Activated T-helper 2 cell treated with anti-CD3 and anti-CD28 coated beads, Interferon-gamma antibody, Interleukin-2, Interleukin-4, amounts not matched to agents 10 μg/mL and 5 μg/mL and 100 μg/mL, durations not matched to agents 14 hours and 24 hours and 36 hours (primary cell): Measurements from ENCODE around the gene RHOB. TPM values are rescaled to one million over a fixed set of nuclear protein-coding genes. Genes with fewer than 3 reads are reported as not detected.

Experiments
- DNase-seq: peaks from one replicate; pipeline ENCODE4 v3.0.0; 2021; ENCODE audit warnings: low spot score
- H3K27ac Mint-ChIP-seq: one replicate; pipeline ENCODE4 v1.8.0; 2021; ENCODE audit warnings: mixed read lengths
- H3K27me3 Mint-ChIP-seq: one replicate; pipeline ENCODE4 v1.8.0; 2021; ENCODE audit warnings: low read depth, mixed read lengths
- H3K36me3 Mint-ChIP-seq: one replicate; pipeline ENCODE4 v1.8.0; 2021; ENCODE audit warnings: low read depth, mixed read lengths
- H3K4me1 Mint-ChIP-seq: one replicate; pipeline ENCODE4 v1.8.0; 2021; ENCODE audit warnings: low read depth, mixed read lengths
- H3K4me3 Mint-ChIP-seq: one replicate; pipeline ENCODE4 v1.8.0; 2021; ENCODE audit warnings: low read depth, mild to moderate bottlenecking, moderate library complexity, mixed read lengths
- H3K9me3 Mint-ChIP-seq: one replicate; pipeline ENCODE4 v1.8.0; 2021; ENCODE audit warnings: mixed read lengths
- intact Hi-C: fragments of 100-400 bp; cut with micrococcal nuclease; formaldehyde crosslinking; loops from one replicate; pipeline ENCODE4 v1.15.1; 2023
- total RNA-seq: library from RNA; stranded (reverse); gene quantifications from 2 replicates; pipeline ENCODE4 v1.2.3, GENCODE V29; 2022

RHOB gene
- total RNA-seq, 1 donor from 2014 or later = 119 TPM

DNA sequence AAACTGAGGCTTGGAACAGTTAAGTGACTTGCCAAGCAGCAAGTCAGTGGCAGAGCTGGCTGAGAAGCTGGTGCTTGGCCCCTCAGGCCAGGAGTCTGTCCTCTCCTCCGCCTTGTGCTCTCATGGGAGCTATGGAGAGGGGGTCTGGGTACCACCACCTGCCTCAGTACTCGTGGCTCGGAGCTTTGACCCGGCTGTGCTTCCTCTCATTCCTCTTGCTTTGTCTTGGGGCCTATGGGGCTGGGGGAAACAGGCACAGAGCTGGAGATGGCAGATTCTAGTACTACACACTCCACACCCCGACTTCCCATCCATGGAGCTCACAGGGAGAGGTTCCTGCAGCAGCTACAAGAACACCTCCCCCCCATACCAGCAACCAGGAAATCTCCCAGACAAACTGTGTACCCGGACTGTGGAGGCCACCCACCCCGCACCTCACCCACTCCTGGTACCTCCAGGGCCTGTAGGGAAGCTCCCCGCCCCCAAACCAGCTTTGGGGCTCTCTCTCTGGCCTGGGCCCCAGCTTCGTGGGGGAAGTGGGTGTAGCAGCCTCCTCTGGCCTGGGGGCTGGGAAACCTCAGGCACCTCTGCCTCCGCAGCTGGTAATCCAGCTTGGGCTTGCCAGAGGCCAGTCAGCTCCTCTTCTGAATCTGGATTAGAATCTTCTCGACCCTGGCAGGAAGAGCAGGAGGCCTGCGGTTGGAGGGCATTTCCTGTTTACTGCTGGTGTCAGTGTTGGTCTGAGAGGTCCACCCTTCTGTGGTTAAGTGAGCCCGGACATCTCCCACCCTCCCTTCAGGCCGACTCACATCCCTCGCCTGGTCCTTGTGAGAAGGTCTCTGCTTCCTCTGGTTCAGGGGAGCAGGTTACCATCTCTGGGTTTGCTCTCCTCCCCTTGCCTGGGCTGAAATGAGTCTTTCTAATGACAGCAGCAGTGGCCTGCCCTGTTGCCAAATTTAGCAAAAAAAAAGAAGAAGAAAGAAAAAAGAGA lies 22.3 kb upstream of the RHOB start:
- Mint-ChIP-seq H3K4me1 (peaks cover 18% of the 10 kb centered on the region), H3K9me3 (no peaks in the 10 kb centered on the region), H3K36me3 (no peaks in the 10 kb centered on the region), H3K4me3 (peak overlapping the region; percentile 2), H3K27ac (peak overlapping the region; percentile 78), H3K27me3 (peaks cover 4% of the 10 kb centered on the region)
- DNase-seq = no peak
- intact Hi-C loops = loop anchor here (1.0 to 5.0 kb wide), 2 partner anchors 59 to 182 kb away; no protein-coding TSS in a partner anchor

- no peak for DNase-seq
- Mint-ChIP-seq H3K4me3 (no peak overlapping the region), H3K36me3 (no peaks in the 10 kb centered on the region), H3K27me3 (peaks cover 2% of the 10 kb centered on the region), H3K9me3 (no peaks in the 10 kb centered on the region), H3K27ac (peak overlapping the region; percentile 78), H3K4me1 (peaks cover 26% of the 10 kb centered on the region)
- intact Hi-C loops = loop anchor here (1.0 kb wide), 1 partner anchor 60 kb away; no protein-coding TSS in a partner anchor
These were observed 21.4 kb upstream of the RHOB start for GRCh38 chr2:20425371-20425881.

GRCh38 chr2:20425884-20426283 lies 21.0 kb upstream of the RHOB start:
- no peaks in the 10 kb centered on the region for H3K9me3 Mint-ChIP-seq
- intact Hi-C loops = loop anchor here (1.0 kb wide), 1 partner anchor 61 kb away; no protein-coding TSS in a partner anchor
- no peak overlapping the region for H3K27ac Mint-ChIP-seq
- peaks cover 2% of the 10 kb centered on the region for H3K27me3 Mint-ChIP-seq
- no peaks in the 10 kb centered on the region for H3K36me3 Mint-ChIP-seq
- H3K4me1 Mint-ChIP-seq = peaks cover 30% of the 10 kb centered on the region
- H3K4me3 Mint-ChIP-seq = no peak overlapping the region
- DNase-seq = no peak

DNA sequence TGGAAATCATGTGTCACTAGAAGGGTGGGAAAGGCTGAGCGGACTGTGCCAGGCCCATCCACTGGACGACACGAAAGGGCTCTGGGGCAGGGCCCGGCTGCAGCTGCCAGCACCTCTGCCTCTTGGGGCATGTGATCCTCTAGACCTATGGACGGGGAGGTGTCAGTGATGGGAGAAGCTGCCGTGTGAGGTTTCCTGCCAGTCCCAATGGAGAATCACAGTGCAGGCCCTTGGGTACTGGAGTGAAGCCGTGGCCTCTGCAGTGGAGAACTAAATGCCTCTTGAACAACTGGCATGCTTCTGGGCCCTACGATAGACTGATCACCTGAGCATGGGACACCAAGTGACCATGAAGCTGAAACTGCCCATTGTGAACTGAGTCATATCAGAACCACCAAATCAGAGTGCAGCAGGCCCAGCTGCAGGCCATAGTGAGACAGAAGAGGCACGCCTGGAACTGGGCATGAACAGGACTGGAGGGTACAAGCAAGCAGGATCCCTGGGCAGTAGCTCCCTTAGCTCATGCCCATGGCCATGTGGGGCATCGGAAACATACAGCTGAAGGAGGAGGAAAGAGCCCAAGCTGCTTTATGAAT lies 18.8 kb upstream of the RHOB start:
- Mint-ChIP-seq H3K4me1 (peaks cover 36% of the 10 kb centered on the region), H3K4me3 (no peak overlapping the region), H3K36me3 (no peaks in the 10 kb centered on the region), H3K27me3 (peaks cover 4% of the 10 kb centered on the region), H3K27ac (no peak overlapping the region), H3K9me3 (no peaks in the 10 kb centered on the region)
- intact Hi-C loops = no loop called here
- DNase-seq = no peak

DNA sequence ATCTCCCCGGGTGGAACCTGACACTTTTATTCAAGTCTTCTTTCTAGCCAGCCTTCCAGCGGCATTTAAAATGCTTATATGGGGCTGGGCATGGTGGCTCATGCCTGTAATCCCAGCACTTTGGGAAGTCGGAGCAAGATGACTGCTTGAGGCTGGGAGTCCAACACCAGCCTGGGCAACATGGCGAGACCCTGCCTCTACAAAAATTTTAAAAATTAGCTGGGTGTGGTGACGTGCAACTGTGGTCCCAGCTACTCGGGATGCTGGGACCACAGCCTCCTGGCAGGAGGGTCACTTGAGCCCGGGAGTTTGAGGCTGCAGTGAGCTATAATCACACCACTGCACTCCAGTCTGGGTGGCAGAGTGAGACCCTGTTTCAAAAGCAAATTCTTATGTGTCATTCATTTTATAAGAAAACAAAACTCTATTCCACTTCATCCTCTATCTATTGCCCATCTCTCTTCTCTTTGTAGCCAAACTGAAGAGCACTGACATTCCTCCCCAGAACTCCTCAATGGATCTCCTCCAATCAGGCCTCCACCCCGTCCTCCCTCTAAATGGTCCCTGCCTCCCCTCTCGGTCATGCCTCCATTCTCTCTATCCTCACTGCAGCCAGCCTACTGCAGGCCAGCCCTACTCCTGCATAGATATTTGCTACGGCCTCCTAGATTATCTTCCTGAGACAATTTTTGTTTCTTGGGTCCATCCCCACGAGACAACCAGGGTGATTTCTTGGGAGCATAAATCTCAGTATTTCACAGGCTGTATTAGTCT lies 18.0 kb upstream of the RHOB start:
- Mint-ChIP-seq H3K27ac (no peak overlapping the region), H3K36me3 (no peaks in the 10 kb centered on the region), H3K4me1 (peaks cover 35% of the 10 kb centered on the region), H3K4me3 (no peak overlapping the region), H3K27me3 (peaks cover 7% of the 10 kb centered on the region), H3K9me3 (no peaks in the 10 kb centered on the region)
- intact Hi-C loops = no loop called here
- no peak for DNase-seq

GRCh38 chr2:20429528-20429927 lies 17.3 kb upstream of the RHOB start:
- Mint-ChIP-seq H3K27me3 (peaks cover 7% of the 10 kb centered on the region), H3K4me3 (no peak overlapping the region), H3K36me3 (no peaks in the 10 kb centered on the region), H3K9me3 (no peaks in the 10 kb centered on the region), H3K27ac (no peak overlapping the region), H3K4me1 (peaks cover 32% of the 10 kb centered on the region)
- intact Hi-C loops = no loop called here
- no peak for DNase-seq

GRCh38 chr2:20430035-20430434 lies 16.8 kb upstream of the RHOB start:
- peaks cover 27% of the 10 kb centered on the region for H3K4me1 Mint-ChIP-seq
- H3K9me3 Mint-ChIP-seq = no peaks in the 10 kb centered on the region
- peaks cover 11% of the 10 kb centered on the region for H3K27me3 Mint-ChIP-seq
- intact Hi-C loops = no loop called here
- no peak overlapping the region for H3K27ac Mint-ChIP-seq
- DNase-seq = no peak
- H3K4me3 Mint-ChIP-seq = no peak overlapping the region
- no peaks in the 10 kb centered on the region for H3K36me3 Mint-ChIP-seq

DNA sequence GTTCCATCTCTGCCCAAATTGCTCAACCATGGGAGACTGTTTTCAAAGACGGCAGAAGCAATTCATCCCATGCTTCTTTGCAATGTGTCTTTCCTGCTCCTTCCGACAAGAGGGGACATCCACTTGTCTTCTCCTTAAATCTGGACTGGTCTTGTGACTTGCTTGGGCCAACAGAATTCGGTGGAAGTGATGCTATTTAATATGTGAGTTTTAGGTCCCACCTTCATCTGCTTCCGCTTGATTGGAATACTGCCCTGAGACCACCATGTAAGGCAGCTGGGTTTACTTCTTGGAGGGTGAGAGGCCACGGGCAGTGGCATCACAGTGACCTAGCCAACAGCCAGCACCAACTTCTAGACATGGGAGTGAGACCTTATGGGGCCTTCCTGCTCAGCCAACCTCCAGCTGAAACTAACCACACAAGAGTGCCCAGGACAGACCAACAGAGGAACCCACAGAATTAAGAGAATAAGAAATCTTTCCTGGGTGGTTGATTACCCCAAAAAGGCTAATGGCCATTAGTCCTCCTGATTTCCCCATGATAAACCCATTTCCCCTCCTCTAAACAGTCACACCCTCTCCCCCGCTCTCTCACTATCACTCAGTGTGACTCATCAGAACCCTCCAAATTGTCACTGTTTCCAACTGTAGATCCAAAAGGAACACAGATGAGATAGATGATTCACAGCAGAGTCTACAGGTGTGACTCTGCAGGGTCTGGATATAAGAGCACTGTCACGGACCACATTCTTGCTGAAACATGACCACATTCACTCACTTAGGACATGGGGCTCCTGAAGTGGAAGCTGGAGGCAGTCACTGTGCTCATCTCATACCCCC lies 16.2 kb upstream of the RHOB start:
- Mint-ChIP-seq H3K27me3 (peaks cover 11% of the 10 kb centered on the region), H3K27ac (peak overlapping the region; percentile 10), H3K36me3 (no peaks in the 10 kb centered on the region), H3K4me1 (peaks cover 21% of the 10 kb centered on the region), H3K9me3 (no peaks in the 10 kb centered on the region), H3K4me3 (no peak overlapping the region)
- intact Hi-C loops = no loop called here
- no peak for DNase-seq

DNA sequence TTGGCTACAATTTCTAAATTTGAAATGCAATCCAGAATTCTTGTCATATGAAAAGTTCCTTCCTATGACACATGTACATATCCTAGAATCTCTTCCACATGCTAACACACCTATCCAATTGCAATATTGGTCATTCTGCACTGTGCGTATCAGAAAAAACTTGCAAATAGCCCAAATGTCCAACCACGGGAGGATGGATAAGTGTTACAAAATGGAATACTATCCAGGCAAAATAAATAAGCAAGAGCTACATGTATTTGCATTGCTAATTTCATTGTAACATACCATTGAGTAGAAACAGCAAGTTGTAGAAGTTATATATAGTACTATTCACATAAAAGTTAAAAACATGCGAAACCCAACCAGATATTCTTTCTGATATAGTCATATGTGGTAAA lies 15.6 kb upstream of the RHOB start:
- H3K4me1 Mint-ChIP-seq = peaks cover 21% of the 10 kb centered on the region
- H3K9me3 Mint-ChIP-seq = no peaks in the 10 kb centered on the region
- DNase-seq = no peak
- intact Hi-C loops = no loop called here
- no peak overlapping the region for H3K4me3 Mint-ChIP-seq
- no peak overlapping the region for H3K27ac Mint-ChIP-seq
- H3K36me3 Mint-ChIP-seq = no peaks in the 10 kb centered on the region
- H3K27me3 Mint-ChIP-seq = peaks cover 12% of the 10 kb centered on the region

- H3K27me3 Mint-ChIP-seq = peaks cover 16% of the 10 kb centered on the region
- intact Hi-C loops = no loop called here
- H3K4me1 Mint-ChIP-seq = peaks cover 21% of the 10 kb centered on the region
- H3K9me3 Mint-ChIP-seq = no peaks in the 10 kb centered on the region
- DNase-seq = no peak
- H3K4me3 Mint-ChIP-seq = no peak overlapping the region
- H3K36me3 Mint-ChIP-seq = no peaks in the 10 kb centered on the region
- no peak overlapping the region for H3K27ac Mint-ChIP-seq
These were observed 15.1 kb upstream of the RHOB start for GRCh38 chr2:20431772-20432171.

GRCh38 chr2:20432714-20433113 lies 14.2 kb upstream of the RHOB start:
- no peak overlapping the region for H3K4me3 Mint-ChIP-seq
- H3K9me3 Mint-ChIP-seq = no peaks in the 10 kb centered on the region
- H3K36me3 Mint-ChIP-seq = no peaks in the 10 kb centered on the region
- no peak for DNase-seq
- intact Hi-C loops = no loop called here
- H3K27me3 Mint-ChIP-seq = peaks cover 25% of the 10 kb centered on the region
- H3K27ac Mint-ChIP-seq = no peak overlapping the region
- H3K4me1 Mint-ChIP-seq = peaks cover 21% of the 10 kb centered on the region

GRCh38 chr2:20433249-20433648 lies 13.6 kb upstream of the RHOB start:
- H3K4me3 Mint-ChIP-seq = no peak overlapping the region
- no peak for DNase-seq

More at GRCh38 chr2:20433249-20433648, 13.6 kb upstream of the RHOB start:
- Mint-ChIP-seq H3K9me3 (no peaks in the 10 kb centered on the region), H3K36me3 (no peaks in the 10 kb centered on the region), H3K27ac (no peak overlapping the region), H3K27me3 (peaks cover 29% of the 10 kb centered on the region), H3K4me1 (peaks cover 21% of the 10 kb centered on the region)
- intact Hi-C loops = no loop called here
